GM19025 (cell line): ENCODE measurements around the gene SEPTIN5.
"Not testable (repeated sequence)": the region's sequence is repeated elsewhere in the genome, so short reads cannot be mapped to it uniquely, and the experiment has no call there.

Experiments used
- ATAC-seq: cut with Tn5 transposase; IDR thresholded peaks from one replicate; pipeline ENCODE4 v1.9.1; 2021; ENCODE audit warnings: mild to moderate bottlenecking, low read depth, moderate library complexity; ENCODE audit not compliant: unreplicated experiment

Gene SEPTIN5

GRCh38 chr22:19680287-19680881 lies 33.9 kb upstream of the SEPTIN5 start:
- ATAC-seq = no peak

- ATAC-seq = no peak
These were observed 33.1 kb upstream of the SEPTIN5 start for GRCh38 chr22:19680911-19681862.

- no peak for ATAC-seq
These were observed 32.4 kb upstream of the SEPTIN5 start for GRCh38 chr22:19681863-19682245.

- ATAC-seq = no peak
These were observed 27.4 kb upstream of the SEPTIN5 start for GRCh38 chr22:19686946-19687345.

- ATAC-seq = no peak
These were observed 26.6 kb upstream of the SEPTIN5 start for GRCh38 chr22:19687561-19688300.

GRCh38 chr22:19688301-19689290 lies 25.7 kb upstream of the SEPTIN5 start:
- ATAC-seq = no peak

GRCh38 chr22:19689408-19689807 lies 24.9 kb upstream of the SEPTIN5 start:
- no peak for ATAC-seq

GRCh38 chr22:19691007-19691720 lies 23.1 kb upstream of the SEPTIN5 start:
- ATAC-seq = no peak

GRCh38 chr22:19691721-19692341 lies 22.5 kb upstream of the SEPTIN5 start:
- no peak for ATAC-seq

GRCh38 chr22:19693581-19693980 lies 20.7 kb upstream of the SEPTIN5 start:
- ATAC-seq = no peak

- no peak for ATAC-seq
These were observed 20.2 kb upstream of the SEPTIN5 start for GRCh38 chr22:19693981-19694670.

- no peak for ATAC-seq
These were observed 19.6 kb upstream of the SEPTIN5 start for GRCh38 chr22:19694696-19695095.

GRCh38 chr22:19696504-19697276 lies 17.6 kb upstream of the SEPTIN5 start:
- ATAC-seq = no peak

GRCh38 chr22:19697871-19698270 lies 16.4 kb upstream of the SEPTIN5 start:
- not testable (repeated sequence) for ATAC-seq

GRCh38 chr22:19700790-19701419 lies 13.4 kb upstream of the SEPTIN5 start:
- ATAC-seq = no peak

GRCh38 chr22:19701420-19702145 lies 12.7 kb upstream of the SEPTIN5 start:
- no peak for ATAC-seq
